Panc1 (cell line): ENCODE data around the gene ZNF534. TPM values are rescaled to one million over a fixed set of nuclear protein-coding genes. Genes with fewer than 3 reads are reported as not detected.
"Not testable (repeated sequence)": the region's sequence is repeated elsewhere in the genome, so short reads cannot be mapped to it uniquely, and the experiment has no call there.

Experiments
- ATAC-seq: fragments of 200-7000 bp; cut with Tn5 transposase; 2 replicates; pipeline ENCODE4 v1.9.1; 2020; ENCODE audit warnings: mild to moderate bottlenecking, moderate library complexity
- BruUV-seq: library from RNA; stranded (reverse); fragments of 400-500 nt; replicated peaks from 2 replicates; lab custom pipeline; 2021; lab: Mats Ljungman, UMichigan
- CTCF ChIA-PET: fragments of 300-600 bp; sonication (Branson Sonifier 250); formaldehyde crosslinking; loops from one replicate; lab custom pipeline; 2022; ENCODE audit warnings: antibody characterized with exemption; lab: Charles Lee
- POLR2A ChIA-PET: fragments of 300-600 bp; sonication (Branson Sonifier 250); formaldehyde crosslinking; loops from one replicate; lab custom pipeline; 2022; ENCODE audit warnings: antibody characterized with exemption; lab: Charles Lee
- DNase-seq: peaks from one replicate; pipeline ENCODE4 v3.0.0-alpha.2; 2010; ENCODE audit warnings: low read depth, low spot score
- H3K27ac ChIP-seq: 2 replicates; pipeline ENCODE4 v1.5.1; 2011; ENCODE audit warnings: mild to moderate bottlenecking, low read length, inconsistent platforms
- H3K27me3 ChIP-seq: fragments of 200-500 bp; sonication (Bioruptor generic); 2 replicates; pipeline ENCODE4 v1.6.0; 2014; ENCODE audit warnings: low read length, inconsistent platforms; ENCODE audit not compliant: control insufficient read depth, insufficient read depth
- H3K36me3 ChIP-seq: fragments of 200-500 bp; sonication (Bioruptor generic); 2 replicates; pipeline ENCODE4 v1.5.1; 2014; ENCODE audit warnings: inconsistent platforms, mild to moderate bottlenecking, low read length, moderate library complexity; ENCODE audit not compliant: control insufficient read depth, insufficient read depth
- H3K4me1 ChIP-seq: 2 replicates; pipeline ENCODE4 v1.5.1; 2011; ENCODE audit warnings: inconsistent platforms, mild to moderate bottlenecking, low read length, moderate library complexity; ENCODE audit not compliant: control insufficient read depth, insufficient read depth
- H3K4me3 ChIP-seq, 2 experiments: 2 replicates each; pipeline ENCODE4 v1.5.1; 2011 to 2012; ENCODE audit warnings: low read depth in 2 of 2, low read length in 2 of 2, mild to moderate bottlenecking in 2 of 2, inconsistent platforms in 1 of 2, moderate library complexity in 1 of 2
- H3K9me3 ChIP-seq: fragments of 200-500 bp; sonication (Bioruptor generic); 2 replicates; pipeline ENCODE4 v1.5.1; 2014; ENCODE audit warnings: low read depth, mild to moderate bottlenecking, inconsistent platforms, low read length, moderate library complexity; ENCODE audit not compliant: control insufficient read depth, insufficient read depth
- CTCF ChIP-seq: fragments of 450-650 bp; IDR thresholded peaks from 2 replicates; pipeline ENCODE4 v1.5.1; 2017; ENCODE audit warnings: mild to moderate bottlenecking
- POLR2AphosphoS5 ChIP-seq: IDR thresholded peaks from 2 replicates; pipeline ENCODE4 v1.6.1; 2012; ENCODE audit warnings: mild to moderate bottlenecking, low read depth, low read length, moderate library complexity
- REST ChIP-seq, 2 experiments: IDR thresholded peaks; 2 replicates each; pipeline ENCODE4 v1.6.1; 2011 to 2012; ENCODE audit warnings: low read depth in 2 of 2, control low read depth in 1 of 2, low read length in 1 of 2, mild to moderate bottlenecking in 1 of 2, moderate library complexity in 1 of 2; ENCODE audit not compliant: insufficient read depth in 1 of 2
- SIN3A ChIP-seq: IDR thresholded peaks from 2 replicates; pipeline ENCODE4 v1.6.1; 2012; ENCODE audit warnings: low read depth, mild to moderate bottlenecking, low read length, moderate library complexity, borderline replicate concordance; ENCODE audit not compliant: insufficient read depth
- TCF7L2 ChIP-seq: IDR thresholded peaks from 2 replicates; pipeline ENCODE4 v1.6.1; 2011; ENCODE audit warnings: mild to moderate bottlenecking, low read depth, low read length, inconsistent platforms
- in situ Hi-C: cut with HindIII; loops from 2 replicates; pipeline ENCODE4 v1.10.0; 2016; ENCODE audit warnings: low sequenced_read_pairs, low pct_unique_long_range_greater_than_20kb
- intact Hi-C: fragments of 100-400 bp; cut with micrococcal nuclease; formaldehyde crosslinking; loops from one replicate; pipeline ENCODE4 v1.10.0; 2022; ENCODE audit not compliant: unreplicated experiment
- total RNA-seq: library from RNA; stranded (reverse); gene quantifications from one replicate; pipeline ENCODE4 v1.2.1, GENCODE V29; 2021; ENCODE audit not compliant: unreplicated experiment

Gene ZNF534
- total RNA-seq, 1 experiment from 2014 or later, result not detected

GRCh38 chr19:52498571-52498970 lies 69.6 kb downstream of the ZNF534 start:
- ATAC-seq (no peak), DNase-seq (no peak)
- H3K36me3 ChIP-seq, result no peaks in the 10 kb centered on the region
- no peaks in the 10 kb centered on the region for H3K4me1 ChIP-seq
- H3K4me3 ChIP-seq, result no peak overlapping the region
- BruUV-seq, result no TSS peak
- H3K27me3 ChIP-seq, result no peaks in the 10 kb centered on the region
- H3K27ac ChIP-seq, result no peak overlapping the region
- CTCF ChIA-PET, result no interaction called here
- in situ Hi-C loops (no loop called here), intact Hi-C loops (no loop called here)
- no peaks in the 10 kb centered on the region for H3K9me3 ChIP-seq
- TF ChIP-seq TCF7L2 (no peak), CTCF (no peak), POLR2AphosphoS5 (no peak), SIN3A (no peak), REST (IDR thresholded peaks at IDR 0.05; ENCODE audit: insufficient read depth in 1 of 2, low read depth in 2 of 2, low read length in 1 of 2) (no peak)
- POLR2A ChIA-PET, result interaction anchor here (0.7 kb wide), 1 partner anchor 129 kb away, joined by 6 read pairs; the partner anchor contains the start of gene ZNF880

GRCh38 chr19:52500474-52500873 lies 71.5 kb downstream of the ZNF534 start:
- POLR2A ChIA-PET, CTCF ChIA-PET: not testable (repeated sequence)

GRCh38 chr19:52500991-52501390 lies 72.0 kb downstream of the ZNF534 start:
- ATAC-seq, BruUV-seq: not testable (repeated sequence)

More at GRCh38 chr19:52500474-52500873, 71.5 kb downstream of the ZNF534 start:
- H3K27ac ChIP-seq, BruUV-seq, H3K4me3 ChIP-seq, in situ Hi-C loops, H3K36me3 ChIP-seq, intact Hi-C loops, H3K27me3 ChIP-seq, H3K9me3 ChIP-seq, H3K4me1 ChIP-seq, DNase-seq, ATAC-seq: not testable (repeated sequence)

More at GRCh38 chr19:52500991-52501390, 72.0 kb downstream of the ZNF534 start:
- H3K4me3 ChIP-seq, H3K27me3 ChIP-seq, CTCF ChIA-PET, H3K36me3 ChIP-seq, H3K27ac ChIP-seq, POLR2A ChIA-PET, intact Hi-C loops, DNase-seq, H3K4me1 ChIP-seq, in situ Hi-C loops, H3K9me3 ChIP-seq: not testable (repeated sequence)

Other genes with a start within 250 kb of the ZNF534 start
- 146 TPM for gene PPP2R1A, start 239.1 kb upstream of the ZNF534 start, total RNA-seq
- gene ZNF766, start 159.6 kb upstream of the ZNF534 start, total RNA-seq, result 13.9 TPM
- gene ZNF480, start 132.0 kb upstream of the ZNF534 start, total RNA-seq, result 11.5 TPM
- not detected for gene ZNF610, start 92.9 kb upstream of the ZNF534 start, total RNA-seq
- gene ZNF880, start 59.2 kb upstream of the ZNF534 start, total RNA-seq, result 10.9 TPM
- 9.3 TPM for gene ZNF528, start 31.3 kb upstream of the ZNF534 start, total RNA-seq
- gene ZNF578, start 24.4 kb downstream of the ZNF534 start, total RNA-seq, result not detected
- gene ZNF808, start 98.5 kb downstream of the ZNF534 start, total RNA-seq, result 19.1 TPM
- gene ZNF701, start 141.1 kb downstream of the ZNF534 start, total RNA-seq, result 16.4 TPM
- gene ZNF83, start 209.2 kb downstream of the ZNF534 start, total RNA-seq, result 31.9 TPM